ENCODE data around the gene RELA.

- TF ChIP-seq POLR2AphosphoS5 (IDR thresholded peaks at IDR 0.05) (no peak), POLR2A (IDR thresholded peaks at IDR 0.05) (no peak), CTCF (IDR thresholded peaks at IDR 0.05) (peak in 3 of 4 experiments; percentile 41 to 73 (median 58))
Measured at GRCh38 chr11:65625628-65626342, 36.9 kb downstream of the RELA start.

Data from prostate gland (tissue), 2 donors.